Naive thymus-derived CD4-positive, alpha-beta T cell (primary cell): Measurements from ENCODE around the gene DNAJC17. TPM values are rescaled to one million over a fixed set of nuclear protein-coding genes. Genes with fewer than 3 reads are reported as not detected.
A peak's percentile ranks its signal among the peaks of the same experiment; 100 is the strongest.

Experiments
- ATAC-seq: fragments of 150-1000 bp; cut with Tn5 transposase; 2 replicates; pipeline ENCODE4 v1.10.0; 2021; ENCODE audit warnings: mild to moderate bottlenecking, moderate library complexity
- CTCF ChIA-PET: fragments of 350-600 bp; sonication (Branson Sonifier 250); formaldehyde crosslinking; loops from one replicate; lab custom pipeline; 2021; ENCODE audit warnings: antibody characterized with exemption; lab: Charles Lee
- POLR2A ChIA-PET: fragments of 350-600 bp; sonication (Branson Sonifier 250); formaldehyde crosslinking; loops from one replicate; lab custom pipeline; 2021; ENCODE audit warnings: antibody characterized with exemption, inconsistent platforms; lab: Charles Lee
- DNase-seq, 9 donors: peaks; one replicate each; pipeline versions ENCODE4 v3.0.0 to v3.0.0-alpha.2; 2020 to 2022; ENCODE audit warnings: mixed read lengths in 1 of 9
- H3K27ac ChIP-seq: one replicate; pipeline ENCODE4 v1.7.0; 2013; ENCODE audit warnings: mild to moderate bottlenecking, low read depth, low read length, moderate library complexity
- H3K27me3 ChIP-seq, 2 donors: one replicate each; pipeline ENCODE4 v1.7.0; 2013; ENCODE audit warnings: low read length in 2 of 2, mild to moderate bottlenecking in 2 of 2, moderate library complexity in 2 of 2; ENCODE audit not compliant: control insufficient read depth in 2 of 2, insufficient read depth in 2 of 2
- H3K36me3 ChIP-seq, 3 experiments: 1 replicate in 2 of 3; 2 replicates in 1 of 3; pipeline ENCODE4 v1.7.0; 2013; ENCODE audit warnings: low read length in 3 of 3, mild to moderate bottlenecking in 3 of 3, moderate library complexity in 1 of 3; ENCODE audit not compliant: insufficient read depth in 3 of 3, control insufficient read depth in 2 of 3
- H3K4me1 ChIP-seq, 2 donors: one replicate each; pipeline ENCODE4 v1.7.0; 2013; ENCODE audit warnings: low read length in 2 of 2, mild to moderate bottlenecking in 2 of 2, moderate library complexity in 1 of 2; ENCODE audit not compliant: control insufficient read depth in 2 of 2, insufficient read depth in 2 of 2
- H3K4me3 ChIP-seq: 2 replicates; pipeline ENCODE4 v1.7.0; 2013; ENCODE audit warnings: mild to moderate bottlenecking, low read length
- H3K9me3 ChIP-seq, 3 experiments: 1 replicate in 2 of 3; 2 replicates in 1 of 3; pipeline ENCODE4 v1.7.0; 2013; ENCODE audit warnings: low read length in 3 of 3; ENCODE audit not compliant: control insufficient read depth in 2 of 3
- H3K27ac Mint-ChIP-seq, 9 donors: one replicate each; pipeline ENCODE4 v1.8.0; 2020 to 2022; ENCODE audit warnings: mixed read lengths in 9 of 9, mild to moderate bottlenecking in 8 of 9, moderate library complexity in 5 of 9, inconsistent platforms in 2 of 9
- H3K27me3 Mint-ChIP-seq, 5 donors: one replicate each; pipeline ENCODE4 v1.8.0; 2021 to 2022; ENCODE audit warnings: mixed read lengths in 5 of 5, mild to moderate bottlenecking in 1 of 5
- H3K36me3 Mint-ChIP-seq, 5 donors: one replicate each; pipeline ENCODE4 v1.8.0; 2020 to 2022; ENCODE audit warnings: mixed read lengths in 5 of 5, mild to moderate bottlenecking in 3 of 5, inconsistent platforms in 1 of 5
- H3K4me1 Mint-ChIP-seq, 7 donors: one replicate each; pipeline ENCODE4 v1.8.0; 2020 to 2022; ENCODE audit warnings: mixed read lengths in 7 of 7, mild to moderate bottlenecking in 3 of 7, inconsistent platforms in 1 of 7
- H3K4me3 Mint-ChIP-seq, 10 donors: one replicate each; pipeline ENCODE4 v1.8.0; 2020 to 2022; ENCODE audit warnings: mild to moderate bottlenecking in 10 of 10, mixed read lengths in 10 of 10, moderate library complexity in 6 of 10, inconsistent platforms in 2 of 10
- H3K9me3 Mint-ChIP-seq, 11 donors: one replicate each; pipeline ENCODE4 v1.8.0; 2020 to 2022; ENCODE audit warnings: mixed read lengths in 11 of 11, mild to moderate bottlenecking in 4 of 11, inconsistent platforms in 1 of 11, moderate library complexity in 1 of 11
- intact Hi-C, 2 donors: fragments of 100-400 bp; cut with micrococcal nuclease; formaldehyde crosslinking; loops; one replicate each; pipeline ENCODE4 v1.15.1; 2023
- polyA plus RNA-seq, 2 donors: library from polyadenylated mRNA; unstranded; fragments of 300-500 nt; fragmentation: Illumina TruSeq; gene quantifications; one replicate each; pipeline ENCODE4 v1.2.3, GENCODE V29; 2021
- total RNA-seq, 6 experiments: library from RNA in 5 of 6; stranded (reverse) in 5 of 6; gene quantifications; 1 replicate in 5 of 6; 2 replicates in 1 of 6; pipeline ENCODE4 v1.2.3 and lab custom pipeline; 2021 to 2026

The DNAJC17 gene
- total and polyA plus RNA-seq, 7 experiments from 2014 or later, result 28.8 to 50.9 (median 35.5) TPM

- intact Hi-C loops, result loop anchor here (5.0 to 10.0 kb wide), 2 partner anchors 344 to 1027 kb away; partner anchors contain the start of gene FSIP1 (in 1 of the 2)
- H3K36me3 ChIP-seq, result peaks cover 0 to 32% (median 0%) of the 10 kb centered on the region in 3 experiments
- peak overlapping the region in 1 of 9 donors; percentile 28 for H3K27ac Mint-ChIP-seq
- no peak overlapping the region for H3K4me3 ChIP-seq
- H3K4me3 Mint-ChIP-seq, result peak overlapping the region; percentile 17 to 98 (median 96)
- ATAC-seq, result no peak
- DNase-seq, result no peak
- H3K27me3 ChIP-seq, result no peaks in the 10 kb centered on the region
- H3K9me3 ChIP-seq, result no peaks in the 10 kb centered on the region
- ChIA-PET POLR2A (no interaction called here), CTCF (no interaction called here)
- no peaks in the 10 kb centered on the region for H3K9me3 Mint-ChIP-seq
- H3K36me3 Mint-ChIP-seq, result peaks cover 3 to 21% (median 12%) of the 10 kb centered on the region in 5 donors
- H3K27ac ChIP-seq, result no peak overlapping the region
- H3K27me3 Mint-ChIP-seq, result no peaks in the 10 kb centered on the region
- H3K4me1 Mint-ChIP-seq, result peaks cover 11 to 31% (median 20%) of the 10 kb centered on the region in 7 donors
- peaks cover 14 to 16% of the 10 kb centered on the region in 2 donors for H3K4me1 ChIP-seq
Measured at GRCh38 chr15:40808861-40809450, 1.7 kb upstream of the DNAJC17 start.

GRCh38 chr15:40807888-40808461 is 702 bp upstream of the DNAJC17 start:
- Mint-ChIP-seq H3K4me1 (peaks cover 17 to 37% (median 25%) of the 10 kb centered on the region in 7 donors), H3K36me3 (peaks cover 0 to 16% (median 9%) of the 10 kb centered on the region in 5 donors), H3K27me3 (no peaks in the 10 kb centered on the region), H3K4me3 (peak overlapping the region; percentile 92 to 98 (median 96)), H3K9me3 (no peaks in the 10 kb centered on the region), H3K27ac (peak overlapping the region in 7 of 9 donors; percentile 72 to 96 (median 94))
- ATAC-seq (no peak), DNase-seq (no peak)
- Histone ChIP-seq H3K27me3 (no peaks in the 10 kb centered on the region), H3K9me3 (no peaks in the 10 kb centered on the region), H3K4me1 (peaks cover 14 to 16% of the 10 kb centered on the region in 2 donors), H3K27ac (peak overlapping the region; percentile 95), H3K36me3 (peaks cover 0 to 22% (median 4%) of the 10 kb centered on the region in 3 experiments), H3K4me3 (peak overlapping the region; percentile 99)
- intact Hi-C loops, result loop anchor here (1.0 to 10.0 kb wide), 20 partner anchors 25 to 1026 kb away; partner anchors contain the start of genes CHAC1 (in 2 of the 2), GCHFR (in 2 of the 2), KNL1 (in 2 of the 2) and RAD51 (in 2 of the 2)
- ChIA-PET CTCF (interaction anchor here (0.5 kb wide), 1 partner anchor 46 kb away, joined by 3 read pairs; no protein-coding TSS in a partner anchor), POLR2A (interaction anchor here (1.3 to 2.3 kb wide), 5 partner anchors 56 to 525 kb away, joined by 3 to 14 read pairs (median 4); partner anchors contain the start of genes KNL1, NUSAP1, OIP5 and RAD51)

- intact Hi-C loops, result loop anchor here (1.0 to 10.0 kb wide), 20 partner anchors 24 to 1024 kb away; partner anchors contain the start of genes CHAC1 (in 2 of the 2), GCHFR (in 2 of the 2), KNL1 (in 2 of the 2) and RAD51 (in 2 of the 2)
- H3K27me3 Mint-ChIP-seq, result no peaks in the 10 kb centered on the region
- Histone ChIP-seq H3K36me3 (peaks cover 0 to 17% (median 4%) of the 10 kb centered on the region in 3 experiments), H3K9me3 (no peaks in the 10 kb centered on the region), H3K4me3 (peak overlapping the region; percentile 99), H3K4me1 (peaks cover 14 to 16% of the 10 kb centered on the region in 2 donors), H3K27ac (peak overlapping the region; percentile 95), H3K27me3 (no peaks in the 10 kb centered on the region)
- peak overlapping the region; percentile 84 to 98 (median 96) for H3K27ac Mint-ChIP-seq
- H3K9me3 Mint-ChIP-seq, result no peaks in the 10 kb centered on the region
- peak overlapping the region; percentile 92 to 98 (median 96) for H3K4me3 Mint-ChIP-seq
- ChIA-PET CTCF (interaction anchor here (0.5 to 1.0 kb wide), 3 partner anchors 24 to 532 kb away, joined by 3 to 4 read pairs (median 3); no protein-coding TSS in a partner anchor), POLR2A (interaction anchor here (0.6 to 2.3 kb wide), 7 partner anchors 55 to 685 kb away, joined by 3 to 14 read pairs (median 4); partner anchors contain the start of genes KNL1, NUSAP1, OIP5 and RAD51)
- peaks cover 21 to 49% (median 29%) of the 10 kb centered on the region in 7 donors for H3K4me1 Mint-ChIP-seq
- ATAC-seq (no peak), DNase-seq (no peak)
- peaks cover 3 to 19% (median 9%) of the 10 kb centered on the region in 5 donors for H3K36me3 Mint-ChIP-seq
Measured at GRCh38 chr15:40806672-40807027, 623 bp downstream of the DNAJC17 start.

DNA sequence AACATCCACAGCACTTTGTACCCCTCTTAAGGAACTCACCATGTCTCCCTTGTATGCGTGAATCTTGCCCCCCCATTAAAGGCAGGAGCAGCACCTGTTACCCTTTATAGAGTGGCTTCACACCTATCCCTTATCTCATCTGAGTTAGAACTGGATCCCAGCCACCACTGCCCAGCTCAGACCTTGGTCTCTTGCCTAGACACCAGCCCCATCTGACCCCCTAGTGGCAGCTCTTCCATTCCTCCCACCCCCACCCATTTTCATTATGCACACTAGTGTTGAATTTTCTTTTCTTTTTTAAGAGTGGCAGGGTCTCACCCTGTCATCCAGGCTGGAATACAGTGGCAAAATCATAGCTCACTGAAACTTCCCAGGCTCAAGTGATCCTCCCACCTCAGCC is 3.6 kb downstream of the DNAJC17 start:
- peaks cover 28 to 60% (median 40%) of the 10 kb centered on the region in 7 donors for H3K4me1 Mint-ChIP-seq
- H3K4me3 Mint-ChIP-seq, result no peak overlapping the region
- Histone ChIP-seq H3K36me3 (peaks cover 0 to 14% (median 4%) of the 10 kb centered on the region in 3 experiments), H3K27me3 (no peaks in the 10 kb centered on the region), H3K4me1 (peaks cover 14 to 16% of the 10 kb centered on the region in 2 donors), H3K27ac (no peak overlapping the region), H3K9me3 (no peaks in the 10 kb centered on the region), H3K4me3 (no peak overlapping the region)
- DNase-seq (no peak), ATAC-seq (no peak)
- ChIA-PET POLR2A (no interaction called here), CTCF (interaction anchor here (0.7 kb wide), 1 partner anchor 203 kb away, joined by 8 read pairs; no protein-coding TSS in a partner anchor)
- H3K27ac Mint-ChIP-seq, result peak overlapping the region in 1 of 9 donors; percentile 32
- peaks cover 4 to 24% (median 8%) of the 10 kb centered on the region in 5 donors for H3K36me3 Mint-ChIP-seq
- H3K27me3 Mint-ChIP-seq, result no peaks in the 10 kb centered on the region
- H3K9me3 Mint-ChIP-seq, result no peaks in the 10 kb centered on the region
- intact Hi-C loops, result loop anchor here in 1 of 2 donors (10.0 kb wide), 1 partner anchor 339 kb away; no protein-coding TSS in a partner anchor

- Histone ChIP-seq H3K27me3 (no peaks in the 10 kb centered on the region), H3K4me1 (peaks cover 11 to 12% of the 10 kb centered on the region in 2 donors), H3K9me3 (no peaks in the 10 kb centered on the region), H3K36me3 (peaks cover 0 to 14% (median 4%) of the 10 kb centered on the region in 3 experiments), H3K4me3 (no peak overlapping the region), H3K27ac (no peak overlapping the region)
- Mint-ChIP-seq H3K27me3 (no peaks in the 10 kb centered on the region), H3K4me1 (peaks cover 26 to 57% (median 39%) of the 10 kb centered on the region in 7 donors), H3K4me3 (no peak overlapping the region), H3K36me3 (peaks cover 4 to 30% (median 14%) of the 10 kb centered on the region in 5 donors), H3K9me3 (no peaks in the 10 kb centered on the region), H3K27ac (no peak overlapping the region)
- DNase-seq (no peak), ATAC-seq (no peak)
- POLR2A ChIA-PET, result no interaction called here
- intact Hi-C loops, result loop anchor here in 1 of 2 donors (10.0 kb wide), 1 partner anchor 338 kb away; no protein-coding TSS in a partner anchor
- CTCF ChIA-PET, result interaction anchor here (1.2 kb wide), 1 partner anchor 18 kb away, joined by 3 read pairs; no protein-coding TSS in a partner anchor
Measured at GRCh38 chr15:40803076-40803475, 4.2 kb downstream of the DNAJC17 start.

GRCh38 chr15:40799523-40799922 is 7.8 kb downstream of the DNAJC17 start:
- H3K9me3 ChIP-seq, result no peaks in the 10 kb centered on the region
- Mint-ChIP-seq H3K27me3 (no peaks in the 10 kb centered on the region), H3K36me3 (peaks cover 3 to 36% (median 15%) of the 10 kb centered on the region in 5 donors), H3K4me3 (no peak overlapping the region), H3K4me1 (peaks cover 20 to 54% (median 38%) of the 10 kb centered on the region in 7 donors), H3K27ac (no peak overlapping the region), H3K9me3 (no peaks in the 10 kb centered on the region)
- H3K4me3 ChIP-seq, result no peak overlapping the region
- H3K36me3 ChIP-seq, result peaks cover 0 to 6% (median 4%) of the 10 kb centered on the region in 3 experiments
- no peak overlapping the region for H3K27ac ChIP-seq
- no peaks in the 10 kb centered on the region for H3K27me3 ChIP-seq
- ChIA-PET POLR2A (no interaction called here), CTCF (no interaction called here)
- intact Hi-C loops, result no loop called here
- no peak for ATAC-seq
- H3K4me1 ChIP-seq, result no peaks in the 10 kb centered on the region
- no peak for DNase-seq
